ENCODE data around the gene PDPK1. TPM values are rescaled to one million over a fixed set of nuclear protein-coding genes. Genes with fewer than 3 reads are reported as not detected.
A peak's percentile ranks its signal among the peaks of the same experiment; 100 is the strongest.

The PDPK1 gene
- total RNA-seq, 3 donors from 2014 or later (not counting 1 experiment from before 2014, with no cell fraction given): 63.1 to 80.7 (median 73.5) TPM

- Mint-ChIP-seq H3K27ac (peak overlapping the region; percentile 98 to 100), H3K4me3 (peak overlapping the region; percentile 93), H3K27me3 (ENCODE audit: low read depth in 2 of 2) (no peaks in the 10 kb centered on the region), H3K9me3 (no peaks in the 10 kb centered on the region), H3K36me3 (no peaks in the 10 kb centered on the region), H3K4me1 (peaks cover 18 to 26% of the 10 kb centered on the region in 2 donors)
- H3K27me3 ChIP-seq (ENCODE audit: control insufficient read depth, insufficient read depth, low read length): no peaks in the 10 kb centered on the region
- H3K4me3 ChIP-seq (ENCODE audit: low read length): no peak overlapping the region
- DNase-seq: no peak
- H3K9me3 ChIP-seq (ENCODE audit: control insufficient read depth, insufficient read depth, low read length): no peaks in the 10 kb centered on the region
- WGBS (ENCODE audit: insufficient coverage): 96% methylated on average over 14 of the region's 14 CpGs
- H3K4me1 ChIP-seq (ENCODE audit: control insufficient read depth, insufficient read depth, low read length): peaks cover 29% of the 10 kb centered on the region
- no peak for ATAC-seq
- H3K27ac ChIP-seq (ENCODE audit: low read length): peak overlapping the region; percentile 100
- peaks cover 26% of the 10 kb centered on the region for H3K36me3 ChIP-seq (ENCODE audit: control insufficient read depth, insufficient read depth, low read length)
- intact Hi-C loops (cut with micrococcal nuclease): no loop called here
- TF ChIP-seq CTCF (IDR thresholded peaks at IDR 0.05): no peak
Observed at GRCh38 chr16:2530629-2531318, 7.0 kb upstream of the PDPK1 start.

- no peaks in the 10 kb centered on the region for H3K27me3 Mint-ChIP-seq (ENCODE audit: low read depth in 2 of 2)
- H3K36me3 Mint-ChIP-seq: no peaks in the 10 kb centered on the region
Observed at GRCh38 chr16:2531371-2531695, 6.5 kb upstream of the PDPK1 start, which contains the start of gene CEMP1. Gene CEMP1, minus strand, starts transcription at chr16:2531408. Its CDS starts 335 bp downstream, at chr16:2531073.

GRCh38 chr16:2531696-2532493 lies 5.9 kb upstream of the PDPK1 start:
- peak overlapping the region; percentile 100 for H3K27ac ChIP-seq (ENCODE audit: low read length)
- Mint-ChIP-seq H3K27me3 (ENCODE audit: low read depth in 2 of 2) (no peaks in the 10 kb centered on the region), H3K4me1 (peaks cover 18 to 32% of the 10 kb centered on the region in 2 donors), H3K9me3 (no peaks in the 10 kb centered on the region), H3K27ac (peak overlapping the region; percentile 98 to 100), H3K4me3 (peak overlapping the region; percentile 93), H3K36me3 (no peaks in the 10 kb centered on the region)
- peaks cover 20% of the 10 kb centered on the region for H3K36me3 ChIP-seq (ENCODE audit: control insufficient read depth, insufficient read depth, low read length)
- H3K9me3 ChIP-seq (ENCODE audit: control insufficient read depth, insufficient read depth, low read length): no peaks in the 10 kb centered on the region
- peak overlapping the region; percentile 78 for H3K4me3 ChIP-seq (ENCODE audit: low read length)
- peak; percentile 96 to 98 for DNase-seq
- 0% methylated on average over 84 of the region's 84 CpGs for WGBS (ENCODE audit: insufficient coverage)
- peaks cover 41% of the 10 kb centered on the region for H3K4me1 ChIP-seq (ENCODE audit: control insufficient read depth, insufficient read depth, low read length)
- no peaks in the 10 kb centered on the region for H3K27me3 ChIP-seq (ENCODE audit: control insufficient read depth, insufficient read depth, low read length)
- TF ChIP-seq CTCF (IDR thresholded peaks at IDR 0.05): no peak
- intact Hi-C loops (cut with micrococcal nuclease): loop anchor here (1.0 kb wide), 1 partner anchor 19 kb away; the partner anchor contains the start of gene ATP6V0C
- ATAC-seq: peak; percentile 85 to 96 (median 86)

More at GRCh38 chr16:2531371-2531695, 6.5 kb upstream of the PDPK1 start, which contains the start of gene CEMP1:
- peaks cover 18 to 27% of the 10 kb centered on the region in 2 donors for H3K4me1 Mint-ChIP-seq
- peaks cover 35% of the 10 kb centered on the region for H3K4me1 ChIP-seq (ENCODE audit: control insufficient read depth, insufficient read depth, low read length)
- peak within 1 kb of the TSS; percentile 100 for H3K27ac ChIP-seq (ENCODE audit: low read length)
- no peaks in the 10 kb centered on the region for H3K27me3 ChIP-seq (ENCODE audit: control insufficient read depth, insufficient read depth, low read length)
- no peak for DNase-seq
- intact Hi-C loops (cut with micrococcal nuclease): no loop called here
- H3K9me3 Mint-ChIP-seq: no peaks in the 10 kb centered on the region
- H3K36me3 ChIP-seq (ENCODE audit: control insufficient read depth, insufficient read depth, low read length): peaks cover 21% of the 10 kb centered on the region
- H3K4me3 Mint-ChIP-seq: peak within 1 kb of the TSS; percentile 93
- no peaks in the 10 kb centered on the region for H3K9me3 ChIP-seq (ENCODE audit: control insufficient read depth, insufficient read depth, low read length)
- peak within 1 kb of the TSS; percentile 78 for H3K4me3 ChIP-seq (ENCODE audit: low read length)
- peak within 1 kb of the TSS; percentile 98 to 100 for H3K27ac Mint-ChIP-seq
- 15% methylated on average over 11 of the region's 11 CpGs for WGBS (ENCODE audit: insufficient coverage)
- no peak for ATAC-seq
- TF ChIP-seq CTCF (IDR thresholded peaks at IDR 0.05): no peak

Measured in natural killer cell (primary cell).